Nucleus accumbens (tissue), 56 donors: ENCODE measurements around the gene ACTR1B.
"Not testable (repeated sequence)": the region's sequence is repeated elsewhere in the genome, so short reads cannot be mapped to it uniquely, and the experiment has no call there.

ENCODE experiments used
- DNase-seq, 56 donors: peaks; one replicate each; lab custom pipeline; 2025; lab: John Stamatoyannopoulos, UW

Gene ACTR1B

DNA sequence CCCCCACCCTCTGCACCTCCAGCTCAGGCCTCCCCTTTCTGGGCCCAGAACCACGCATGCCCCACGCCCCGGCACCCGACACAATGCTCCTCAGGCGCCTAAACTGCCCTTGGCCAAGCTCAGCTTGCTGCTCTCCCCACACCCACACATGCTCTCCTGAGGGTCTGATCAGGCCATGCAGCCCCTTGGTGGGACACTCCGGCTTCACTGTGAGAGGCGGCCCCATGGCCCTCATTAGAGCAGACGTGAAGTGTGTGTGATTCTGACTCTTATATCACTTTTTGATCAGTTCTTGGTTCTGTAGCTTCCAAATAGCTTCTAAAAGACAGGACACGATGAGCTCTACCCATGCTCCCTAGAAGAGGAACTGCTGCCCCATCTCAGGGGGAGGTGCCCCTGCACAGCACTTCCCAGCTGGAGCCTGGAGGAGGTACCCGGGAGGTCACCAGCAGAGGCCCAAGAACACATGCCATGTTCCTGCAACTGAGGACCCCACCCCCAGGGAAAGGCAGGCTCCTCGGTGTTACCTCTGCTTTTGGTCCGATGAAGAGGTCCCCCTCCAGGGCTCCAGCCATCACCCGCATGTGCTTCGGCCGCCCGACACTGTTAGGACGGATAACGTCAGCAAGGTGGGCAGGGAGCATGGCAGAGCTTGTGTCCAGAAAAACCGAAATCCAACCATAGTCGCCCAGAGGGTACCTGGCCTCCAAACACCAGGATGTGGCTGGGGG, 3.6 kb downstream of the ACTR1B start:
- no peak for DNase-seq

DNA sequence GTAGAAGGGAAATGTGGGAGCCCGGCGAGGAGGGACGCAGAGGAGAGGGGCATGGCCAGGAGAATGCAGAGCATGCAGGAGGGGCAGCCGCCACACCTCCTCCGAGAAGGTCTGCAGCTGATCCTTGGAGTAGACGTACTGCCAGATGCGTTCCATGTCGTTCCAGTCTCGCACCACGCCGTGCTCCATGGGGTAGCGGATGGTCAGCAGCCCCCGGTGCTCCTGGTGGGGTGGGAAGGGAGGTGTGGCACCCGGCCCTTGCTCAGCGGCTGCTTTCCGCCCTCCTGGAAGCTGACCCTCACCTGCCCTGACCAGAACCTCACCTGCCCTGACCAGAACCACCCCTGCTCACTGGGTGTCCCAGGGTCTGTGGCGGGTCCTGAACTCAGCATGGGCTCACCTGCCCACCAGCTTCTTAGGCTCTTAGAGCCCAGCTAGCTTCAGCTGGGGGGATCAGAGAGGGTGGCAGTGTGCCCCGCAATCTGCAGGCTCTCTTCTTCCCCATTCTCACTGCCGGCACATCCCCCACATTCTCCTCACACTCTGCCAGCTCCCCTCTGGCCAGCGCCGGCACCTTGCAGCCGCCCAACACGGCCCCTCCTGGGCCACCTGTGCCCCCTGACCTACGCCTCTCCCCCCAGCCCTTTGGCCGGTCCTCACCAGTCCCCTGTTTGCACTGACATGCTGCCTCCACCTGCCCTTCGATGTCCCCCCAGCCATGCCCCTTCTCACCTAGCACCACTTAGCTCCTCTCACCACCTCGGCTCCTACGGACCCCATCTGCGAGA, 4.4 kb downstream of the ACTR1B start:
- no peak for DNase-seq

DNA sequence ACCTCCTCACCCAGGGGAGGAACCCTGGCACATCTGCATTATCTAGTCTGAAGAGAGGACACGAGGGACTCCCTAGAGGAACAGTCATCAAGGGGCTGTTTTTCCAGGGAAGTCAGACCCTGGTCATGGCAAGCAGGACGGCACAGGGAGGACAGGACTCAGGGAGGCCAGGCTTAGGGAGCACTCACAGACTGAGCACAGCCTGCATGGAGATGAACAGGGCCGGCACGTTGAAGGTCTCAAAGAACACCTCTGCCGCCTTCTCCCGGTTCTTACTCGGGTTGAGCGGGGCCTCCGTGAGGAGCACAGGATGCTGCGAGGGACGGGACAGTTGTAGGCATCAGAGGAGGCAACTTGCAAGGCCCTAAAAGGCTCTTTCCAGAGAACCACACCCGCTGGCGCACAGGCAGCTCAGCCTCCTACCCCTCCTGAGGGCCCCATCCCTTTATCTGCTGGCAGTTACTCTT, 5.1 kb downstream of the ACTR1B start:
- no peak for DNase-seq

DNA sequence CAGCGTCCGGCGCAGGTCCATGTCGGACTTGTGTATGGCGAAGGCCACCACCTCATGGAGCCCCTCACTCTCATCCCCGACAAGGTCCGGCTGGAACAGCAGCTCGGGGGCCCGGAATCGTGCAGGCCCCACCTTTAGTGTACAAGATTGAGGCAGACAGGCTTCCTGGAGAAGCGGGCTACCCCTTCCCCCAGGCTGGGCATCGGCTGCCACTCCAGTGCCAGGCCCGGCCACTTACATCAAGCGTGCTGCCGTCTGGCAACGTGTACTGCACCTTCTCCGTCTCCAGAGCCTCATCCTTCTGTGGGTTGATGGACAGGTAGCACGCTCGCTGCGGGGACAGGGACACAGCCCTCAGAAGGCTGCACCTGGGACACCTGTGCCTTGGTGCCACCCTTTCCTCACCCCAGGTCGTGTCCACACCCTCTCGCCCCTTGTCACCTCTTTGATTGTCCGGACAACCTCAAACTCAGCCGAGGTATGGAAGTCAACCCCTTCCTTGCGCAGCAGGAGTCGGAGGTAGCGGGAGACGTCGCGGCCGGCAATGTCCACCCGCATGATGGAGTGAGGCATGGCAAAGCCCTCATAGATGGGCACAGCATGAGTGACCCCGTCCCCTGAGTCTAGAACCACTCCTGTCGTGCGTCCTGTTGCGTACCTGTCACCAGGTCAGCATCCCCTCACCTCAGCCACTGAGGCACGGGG, 5.7 kb downstream of the ACTR1B start:
- DNase-seq = no peak

DNA sequence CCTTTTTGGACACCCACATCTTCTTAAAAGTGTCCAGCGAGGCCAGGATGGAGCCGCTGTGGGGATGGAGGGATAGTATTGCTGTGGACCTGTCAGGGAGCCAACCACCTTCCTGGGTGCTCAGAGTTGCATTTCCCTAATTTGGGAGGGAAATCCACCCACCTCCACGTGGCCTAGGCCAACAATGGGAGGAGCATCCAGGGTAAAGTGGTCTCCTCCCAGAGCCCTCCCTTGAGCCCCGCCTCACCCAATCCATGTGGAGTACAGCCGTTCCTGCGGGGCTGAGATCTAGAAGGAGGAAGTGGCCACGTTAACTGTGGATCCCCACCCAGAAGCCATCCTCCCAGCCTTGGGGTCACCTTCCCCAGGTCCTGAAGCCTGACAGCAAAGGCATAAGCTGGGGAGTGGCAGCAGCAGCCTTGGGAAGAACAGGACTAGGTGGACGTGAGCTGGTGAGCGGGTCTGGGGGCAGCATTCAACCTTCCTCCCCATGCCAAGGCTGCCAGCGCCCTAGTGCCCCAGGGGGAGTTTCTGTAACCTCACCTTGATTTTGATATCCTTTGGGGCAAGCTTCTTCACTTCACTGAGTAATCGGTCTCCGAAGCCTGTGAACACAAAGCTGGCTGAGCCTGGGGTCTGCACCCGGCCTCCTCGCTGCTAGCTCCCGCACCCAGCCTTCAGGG, 6.8 kb downstream of the ACTR1B start:
- no peak for DNase-seq

DNA sequence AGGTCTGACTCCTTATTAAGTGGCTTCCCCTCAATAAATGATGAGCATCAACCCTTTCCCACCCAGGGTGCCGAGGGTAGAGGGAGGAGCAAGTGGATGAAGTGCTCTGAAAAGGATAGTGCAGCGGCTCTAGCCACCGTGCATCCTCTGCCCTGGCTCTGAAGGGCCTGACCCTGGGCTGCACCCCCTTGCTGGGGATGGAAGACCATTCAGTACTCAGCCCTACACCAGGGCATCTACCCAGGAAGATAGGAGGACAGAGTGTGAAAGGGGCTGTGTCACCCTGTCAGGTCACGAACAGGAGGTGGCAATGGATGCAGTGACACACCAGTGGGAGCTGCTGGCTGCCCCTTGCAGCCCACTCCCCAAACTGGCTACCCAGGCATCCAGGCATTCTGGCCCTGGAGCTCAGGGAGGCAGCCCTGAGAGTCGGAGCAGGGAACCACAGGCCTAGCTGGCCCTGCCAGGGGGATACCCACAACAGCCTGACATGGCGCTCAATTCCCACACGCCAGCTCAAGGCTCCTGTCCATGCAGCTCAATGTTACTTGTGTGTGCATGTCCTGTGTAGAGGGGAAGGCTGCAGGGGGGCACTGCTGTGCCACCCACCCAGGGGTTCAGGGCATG, 7.6 kb downstream of the ACTR1B start:
- no peak for DNase-seq

DNA sequence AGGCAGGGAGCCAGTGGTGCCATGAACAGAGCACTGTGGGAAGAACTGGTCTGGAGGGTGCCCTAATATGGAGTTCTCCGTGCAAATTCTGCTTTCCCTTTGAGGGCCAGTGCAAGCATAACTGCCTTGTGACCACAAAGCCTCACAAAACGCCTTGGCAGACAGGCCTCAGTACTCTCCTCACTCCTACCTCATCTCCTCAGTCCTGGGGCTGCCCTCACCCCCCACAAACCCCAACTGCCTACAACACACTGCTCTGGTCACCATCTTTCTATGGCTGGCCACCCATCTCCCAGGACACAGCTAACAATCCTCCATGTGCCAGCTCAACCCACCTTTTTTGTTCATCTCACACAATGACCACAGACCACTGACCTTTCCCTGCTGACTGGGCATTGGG, 9.1 kb downstream of the ACTR1B start:
- no peak for DNase-seq

DNA sequence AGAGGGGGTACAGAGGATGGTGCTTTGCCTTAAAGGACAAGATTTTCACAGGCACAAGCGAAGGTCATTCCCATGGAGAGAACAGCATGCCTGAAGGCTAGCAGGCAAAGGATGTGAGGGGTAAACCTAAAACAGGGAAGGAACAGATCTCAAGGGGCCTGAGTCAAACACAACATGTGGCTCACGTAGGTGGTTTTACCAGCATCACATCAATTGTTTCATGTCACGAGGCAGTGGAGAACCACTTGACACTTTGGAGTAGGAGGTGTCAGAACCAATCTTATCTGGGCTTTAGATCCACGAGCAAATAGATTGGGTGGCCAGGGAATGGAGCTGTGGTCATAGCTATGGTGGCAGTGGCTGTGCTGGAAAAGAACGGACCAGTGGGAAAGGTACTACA, 9.5 kb downstream of the ACTR1B start:
- no peak for DNase-seq

DNA sequence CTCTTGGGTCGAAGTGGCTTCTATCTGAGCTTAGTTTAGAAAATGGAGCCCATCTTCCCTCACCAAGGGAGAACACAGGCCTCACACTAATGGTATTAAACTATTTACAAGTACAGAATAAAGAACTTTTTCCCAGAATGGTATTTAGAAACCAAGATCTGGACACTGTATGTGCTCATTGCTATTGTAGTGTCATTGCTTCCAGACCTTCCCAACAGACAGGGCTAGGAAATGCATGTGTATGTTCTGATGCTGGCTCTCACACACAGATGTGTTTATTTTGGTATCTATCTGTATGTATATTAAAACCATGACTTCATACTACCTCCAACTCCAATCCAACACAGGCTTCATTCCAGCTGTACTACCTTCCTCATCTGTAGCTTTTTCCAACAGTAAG, 10.0 kb downstream of the ACTR1B start:
- DNase-seq = no peak

DNA sequence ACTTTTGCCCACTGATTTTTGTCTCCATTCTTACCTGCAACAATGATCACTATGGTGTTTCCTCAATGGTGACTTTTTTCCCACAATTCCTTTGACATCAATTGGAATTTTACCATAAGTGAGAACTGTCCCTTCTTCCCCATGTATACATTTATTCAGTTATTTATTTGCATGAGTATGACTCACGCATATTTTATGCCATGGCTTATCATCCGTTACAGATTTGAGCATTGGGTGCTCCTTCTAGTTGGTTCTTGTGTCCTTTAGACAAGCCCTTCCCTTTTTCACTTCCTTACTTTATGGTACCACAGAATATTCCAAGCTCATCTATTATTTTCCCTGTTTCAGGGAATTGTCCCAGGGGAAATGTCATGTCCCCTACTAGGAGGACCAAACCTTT, 10.4 kb downstream of the ACTR1B start:
- no peak for DNase-seq

DNA sequence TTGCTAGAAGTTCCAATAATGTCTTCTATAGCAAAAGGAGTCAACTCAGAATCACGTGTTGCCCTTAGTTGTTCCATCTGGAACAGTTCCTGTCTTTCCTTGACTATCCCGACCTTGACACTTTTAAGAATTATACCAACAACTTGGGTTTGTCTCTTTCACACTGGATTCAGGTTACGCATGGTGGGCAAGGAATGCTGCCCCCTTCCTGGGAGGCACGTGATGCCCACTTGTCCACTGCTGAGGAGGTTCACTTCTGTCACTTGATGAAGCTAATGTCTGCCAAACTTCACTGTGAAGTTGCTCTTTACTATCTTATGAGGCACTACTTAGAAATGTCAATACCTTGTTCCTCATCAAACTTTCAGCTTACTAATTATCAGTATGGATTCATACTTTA, 12.7 kb downstream of the ACTR1B start:
- DNase-seq = no peak

DNA sequence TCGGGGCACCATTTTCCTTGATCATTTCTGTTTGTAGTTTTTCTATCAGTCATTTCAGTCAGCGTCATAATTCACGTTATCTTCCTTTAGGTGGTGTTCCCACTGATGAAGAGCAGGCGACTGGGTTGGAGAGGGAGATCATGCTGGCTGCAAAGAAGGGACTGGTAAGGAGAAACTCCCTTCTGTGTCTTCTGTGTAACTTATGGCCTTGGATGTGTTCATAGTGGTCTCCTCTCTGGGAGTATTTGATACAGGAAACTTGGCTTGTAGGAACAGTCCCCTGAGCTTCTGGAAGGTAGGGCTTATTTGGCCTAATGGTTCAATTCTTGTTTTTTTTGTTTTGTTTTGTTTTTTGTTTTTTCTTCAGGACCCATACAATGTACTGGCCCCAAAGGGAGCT, 16.9 kb downstream of the ACTR1B start:
- DNase-seq = no peak

DNA sequence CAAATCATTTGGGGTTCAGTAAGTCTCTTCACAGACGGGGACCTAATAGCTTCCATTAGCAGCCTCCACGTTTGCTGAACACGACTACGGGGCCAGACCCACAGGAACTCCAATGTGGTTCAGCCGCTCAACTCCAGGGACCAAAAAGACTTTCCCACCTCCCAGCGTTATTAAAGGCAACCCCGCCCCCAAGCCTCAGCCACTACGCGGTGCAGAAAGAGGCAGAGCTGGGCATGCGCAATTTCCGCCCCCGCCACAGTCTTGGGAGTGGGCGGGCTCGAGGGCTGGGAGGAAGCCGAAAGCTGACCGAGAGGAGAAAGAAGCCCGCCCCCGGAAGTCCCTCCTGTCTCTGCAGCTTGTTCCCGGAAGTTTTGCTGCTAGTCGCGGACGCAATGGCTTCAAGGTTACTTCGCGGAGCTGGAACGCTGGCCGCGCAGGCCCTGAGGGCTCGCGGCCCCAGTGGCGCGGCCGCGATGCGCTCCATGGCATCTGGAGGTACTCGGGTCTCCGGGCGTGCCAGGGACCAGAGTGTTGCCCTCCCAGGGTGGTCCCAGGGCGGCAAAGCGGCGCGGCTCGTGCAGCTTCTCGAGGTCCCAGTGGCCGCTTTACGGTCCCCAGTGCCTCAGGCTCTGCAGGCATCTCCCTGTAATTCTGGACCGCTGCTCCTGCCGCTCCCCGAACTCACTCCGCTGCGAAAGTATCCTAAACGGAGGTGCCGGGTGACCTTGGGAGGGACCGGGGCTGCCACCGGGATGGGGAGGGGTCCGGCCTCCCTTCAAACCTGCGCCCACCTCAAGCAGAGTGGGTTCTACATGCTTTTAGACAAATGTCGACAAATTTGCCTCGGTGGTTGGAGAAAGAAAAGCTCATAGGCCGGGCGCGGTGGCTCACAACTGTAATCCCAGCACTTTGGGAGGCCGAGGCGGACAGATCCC, 17.9 kb downstream of the ACTR1B start, which contains the start of gene COX5B:
Gene COX5B, plus strand, starts transcription at position 368 of the 935 bp plus-strand sequence. Its CDS starts 25 bp downstream, at position 393.
- peak; percentile 74 to 100 (median 98) for DNase-seq

DNA sequence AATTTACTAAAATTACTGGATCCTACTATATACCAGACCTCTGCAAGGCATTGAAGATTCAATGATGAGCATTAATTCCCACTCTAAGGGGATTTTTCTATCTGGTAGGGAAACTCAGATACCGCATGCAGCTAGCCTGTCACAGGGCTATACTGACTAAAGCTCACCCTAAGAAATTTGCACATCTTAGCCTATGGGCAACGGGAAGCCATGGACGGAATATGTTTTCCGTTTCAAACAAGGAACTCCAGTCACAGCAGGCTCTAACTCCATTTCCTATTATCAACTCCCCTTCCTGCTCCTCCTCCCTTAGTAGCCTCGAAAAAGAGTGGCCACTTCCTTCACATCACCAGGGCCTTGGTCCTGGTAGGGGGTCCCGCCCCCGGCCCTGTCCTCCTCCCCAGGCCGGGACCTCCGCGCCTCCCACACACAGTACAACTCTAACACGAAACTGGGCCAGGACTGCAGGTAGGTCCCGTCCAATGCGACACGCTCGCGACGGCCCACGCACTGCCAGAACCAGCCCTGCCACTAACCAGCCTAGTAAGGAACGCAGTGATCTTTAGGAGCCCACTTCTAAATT, 18.6 kb downstream of the ACTR1B start:
- peak in 10 of 56 donors; percentile 43 to 86 (median 69) for DNase-seq

DNA sequence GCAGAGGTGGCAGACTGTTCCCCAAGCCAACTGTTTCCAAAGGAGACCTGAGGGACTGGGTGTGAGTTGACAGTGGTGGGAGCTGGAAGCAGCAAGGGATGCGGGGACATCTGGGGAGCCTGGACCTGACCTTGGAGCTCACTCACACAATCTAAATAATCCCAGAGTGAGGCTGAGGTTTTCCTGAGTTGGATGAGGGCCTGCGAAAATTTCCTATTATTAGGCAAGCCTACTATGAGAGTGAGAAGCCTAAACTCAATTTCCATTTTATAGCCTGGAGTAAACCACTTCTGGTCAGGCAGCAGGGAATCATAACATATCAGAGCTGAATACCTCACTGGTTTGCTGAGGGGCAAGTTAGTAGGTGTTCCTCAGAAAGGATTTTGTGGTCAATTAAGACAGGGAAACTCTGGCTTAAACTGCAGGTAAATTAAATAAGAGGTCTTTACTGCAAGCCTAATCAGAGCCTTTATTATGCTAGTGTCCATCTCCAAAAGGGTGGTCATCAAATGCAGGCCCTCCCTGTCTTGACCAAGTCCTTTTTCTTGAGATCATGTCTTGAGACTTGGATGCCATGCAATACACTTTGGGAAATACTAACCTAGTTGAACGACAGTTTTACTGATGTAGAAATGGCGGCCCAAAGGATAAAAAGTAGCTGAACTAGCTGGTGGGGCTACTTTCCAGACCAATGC, 19.7 kb downstream of the ACTR1B start:
- DNase-seq = no peak

DNA sequence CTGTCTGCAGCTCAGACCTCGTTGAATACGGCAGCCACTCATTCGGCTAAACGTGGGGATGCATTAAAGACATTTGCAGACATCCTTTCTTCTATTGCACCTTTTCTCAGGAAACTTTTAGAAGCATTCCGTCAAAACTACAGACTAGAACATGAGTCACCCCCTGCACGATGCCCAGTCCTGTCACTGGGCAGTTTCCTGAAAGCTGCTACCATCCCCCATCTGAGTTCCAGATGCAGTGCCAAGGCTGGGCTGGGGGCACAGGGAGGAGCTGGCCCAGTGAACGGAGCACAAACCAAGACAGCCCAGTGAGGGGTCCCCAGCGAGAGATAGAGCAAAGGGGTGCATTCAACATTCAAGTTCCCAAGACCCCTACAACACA, 37.8 kb downstream of the ACTR1B start:
- not testable (repeated sequence) for DNase-seq

DNA sequence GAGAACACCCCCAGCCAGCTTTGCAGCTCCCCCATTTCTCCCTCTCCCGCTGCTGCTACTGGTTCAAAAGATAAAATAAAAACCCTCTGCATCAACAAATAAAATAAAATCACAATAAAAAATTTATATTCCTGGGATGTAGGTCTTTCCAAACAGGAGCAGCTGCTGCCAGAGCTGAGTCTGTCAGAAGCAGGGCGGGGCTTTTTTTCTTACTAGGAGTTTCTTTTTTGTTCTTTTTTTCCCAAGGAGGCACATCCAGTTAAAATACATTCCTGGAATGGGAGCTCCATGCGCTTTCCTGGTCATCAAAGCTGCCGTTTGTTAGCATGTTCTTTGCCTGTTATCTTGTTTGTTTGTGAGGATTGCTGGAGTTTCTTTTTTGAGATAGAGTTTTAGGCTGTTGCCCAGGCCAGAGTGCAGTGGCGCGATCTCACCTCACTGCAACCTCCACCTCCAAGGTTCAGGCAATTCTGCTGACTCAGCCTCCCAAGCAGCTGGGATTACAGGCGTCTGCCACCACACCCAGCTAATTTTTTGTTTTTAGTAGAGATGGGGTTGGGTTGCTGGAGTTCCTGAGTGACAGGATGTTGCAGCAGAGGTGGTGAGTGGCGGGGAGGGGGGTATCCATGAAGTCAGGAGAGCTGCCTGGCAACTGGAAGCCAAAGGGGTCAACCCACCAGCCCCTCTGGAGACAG, 38.3 kb downstream of the ACTR1B start:
- not testable (repeated sequence) for DNase-seq
